NB4 (cell line): Measurements from ENCODE around the gene PRKAA2.

Experiments
- CTCF ChIP-seq: IDR thresholded peaks from one replicate; pipeline ENCODE4 v1.5.1; 2012; ENCODE audit warnings: low read depth, low read length
- MAX ChIP-seq: IDR thresholded peaks from 2 replicates; pipeline ENCODE4 v1.6.1; 2011; ENCODE audit warnings: low read depth, low read length
- POLR2A ChIP-seq: IDR thresholded peaks from 2 replicates; pipeline ENCODE4 v1.6.1; 2011; ENCODE audit warnings: mild to moderate bottlenecking; ENCODE audit not compliant: insufficient read length; ENCODE audit errors: extremely low read depth

- TF ChIP-seq POLR2A = no peak
- no peak for TF ChIP-seq MAX
- TF ChIP-seq CTCF = no peak
Observed at GRCh38 chr1:56670350-56670749, 25.2 kb downstream of the PRKAA2 start.
